GM23338 (cell line): ENCODE data around the gene ONECUT3. TPM values are rescaled to one million over a fixed set of nuclear protein-coding genes. Genes with fewer than 3 reads are reported as not detected.

Source experiments
- ATAC-seq: fragments of 200-7000 bp; cut with Tn5 transposase; 3 replicates; pipeline ENCODE4 v1.9.1; 2020
- DNase-seq: peaks from one replicate; pipeline ENCODE4 v3.0.0-alpha.2; 2015; ENCODE audit warnings: low spot score
- H2AFZ ChIP-seq: fragments of 200-600 bp; sonication (generic); 2 replicates; pipeline ENCODE4 v1.8.0; 2016; ENCODE audit warnings: antibody characterized with exemption, mild to moderate bottlenecking, moderate library complexity
- H3F3A ChIP-seq: fragments of 200-600 bp; sonication (generic); replicated peaks from 2 replicates; pipeline ENCODE4 v1.8.0; 2017; ENCODE audit warnings: antibody characterized with exemption, mixed run types, low read depth
- H3K27ac ChIP-seq: fragments of 200-600 bp; sonication (generic); 2 replicates; pipeline ENCODE4 v1.6.1; 2016; ENCODE audit warnings: low read depth
- H3K27me3 ChIP-seq: fragments of 200-600 bp; sonication (generic); 2 replicates; pipeline ENCODE4 v1.8.0; 2016; ENCODE audit warnings: mild to moderate bottlenecking, mixed run types, moderate library complexity; ENCODE audit not compliant: insufficient read depth
- H3K36me3 ChIP-seq: fragments of 200-600 bp; sonication (generic); 2 replicates; pipeline ENCODE4 v1.8.0; 2016; ENCODE audit warnings: mild to moderate bottlenecking; ENCODE audit not compliant: insufficient read depth
- H3K4me1 ChIP-seq: fragments of 200-600 bp; sonication (generic); 2 replicates; pipeline ENCODE4 v1.8.0; 2016; ENCODE audit warnings: mild to moderate bottlenecking, moderate library complexity; ENCODE audit not compliant: insufficient read depth
- H3K4me2 ChIP-seq: fragments of 200-600 bp; sonication (generic); 2 replicates; pipeline ENCODE4 v1.7.1; 2017; ENCODE audit warnings: mixed run types
- H3K4me3 ChIP-seq: fragments of 200-600 bp; sonication (generic); 2 replicates; pipeline ENCODE4 v1.6.1; 2016; ENCODE audit warnings: mixed run types
- H3K79me2 ChIP-seq: fragments of 200-600 bp; sonication (generic); replicated peaks from 2 replicates; pipeline ENCODE4 v1.8.0; 2017; ENCODE audit warnings: mild to moderate bottlenecking; ENCODE audit not compliant: insufficient read depth
- H3K9me2 ChIP-seq: fragments of 200-600 bp; sonication (generic); 2 replicates; pipeline ENCODE4 v1.8.0; 2017; ENCODE audit not compliant: insufficient read depth
- H4K20me1 ChIP-seq: fragments of 200-600 bp; sonication (generic); replicated peaks from 2 replicates; pipeline ENCODE4 v1.8.0; 2017; ENCODE audit warnings: mild to moderate bottlenecking; ENCODE audit not compliant: insufficient read depth
- H3K27ac Mint-ChIP-seq: 2 replicates; pipeline ENCODE4 v1.8.0; 2020; ENCODE audit warnings: inconsistent platforms, mild to moderate bottlenecking, moderate library complexity, mixed read lengths
- H3K27me3 Mint-ChIP-seq: 3 replicates; pipeline ENCODE4 v1.8.0; 2022; ENCODE audit warnings: low read depth, mild to moderate bottlenecking, moderate library complexity, mixed read lengths, inconsistent platforms; ENCODE audit not compliant: insufficient read depth, poor library complexity
- H3K36me3 Mint-ChIP-seq: 3 replicates; pipeline ENCODE4 v1.8.0; 2021; ENCODE audit warnings: low read depth, mild to moderate bottlenecking, inconsistent platforms, moderate library complexity, mixed read lengths
- H3K4me1 Mint-ChIP-seq: 3 replicates; pipeline ENCODE4 v1.8.0; 2020; ENCODE audit warnings: mild to moderate bottlenecking, inconsistent platforms, mixed read lengths
- H3K4me3 Mint-ChIP-seq: 3 replicates; pipeline ENCODE4 v1.8.0; 2021; ENCODE audit warnings: moderate library complexity, mild to moderate bottlenecking, inconsistent platforms, mixed read lengths
- H3K9me3 Mint-ChIP-seq: 3 replicates; pipeline ENCODE4 v1.8.0; 2020; ENCODE audit warnings: moderate library complexity, mild to moderate bottlenecking, inconsistent platforms, mixed read lengths
- CREB1 ChIP-seq: fragments of 250-450 bp; sonication (Bioruptor Pico); IDR thresholded peaks from 2 replicates; pipeline ENCODE4 v1.5.0; 2020; ENCODE audit warnings: low read depth, mild to moderate bottlenecking, moderate library complexity
- ETS1 ChIP-seq: IDR thresholded peaks from 2 replicates; pipeline ENCODE4 v1.6.1; 2016; ENCODE audit warnings: antibody characterized with exemption
- EZH2 ChIP-seq: fragments of 200-600 bp; sonication (generic); IDR thresholded peaks from one replicate; pipeline ENCODE4 v1.8.0; 2017; ENCODE audit warnings: antibody characterized with exemption, mild to moderate bottlenecking, low read depth; ENCODE audit not compliant: unreplicated experiment
- JUNB ChIP-seq: IDR thresholded peaks from one replicate; pipeline ENCODE4 v1.6.1; 2016; ENCODE audit warnings: antibody characterized with exemption; ENCODE audit not compliant: unreplicated experiment
- NANOG ChIP-seq: IDR thresholded peaks from 2 replicates; pipeline ENCODE4 v1.6.1; 2016; ENCODE audit warnings: antibody characterized with exemption, borderline replicate concordance
- REST ChIP-seq: IDR thresholded peaks from one replicate; pipeline ENCODE4 v1.6.1; 2018; ENCODE audit warnings: antibody characterized with exemption; ENCODE audit not compliant: unreplicated experiment
- STAT1 ChIP-seq: IDR thresholded peaks from one replicate; pipeline ENCODE4 v1.6.1; 2016; ENCODE audit warnings: antibody characterized with exemption; ENCODE audit not compliant: unreplicated experiment
- ZNF114 ChIP-seq: fragments of 250-450 bp; sonication (Bioruptor Pico); IDR thresholded peaks from 2 replicates; pipeline ENCODE4 v1.5.0; 2020; ENCODE audit warnings: mild to moderate bottlenecking, moderate library complexity
- ZNF331 ChIP-seq: fragments of 250-450 bp; sonication (Bioruptor Pico); IDR thresholded peaks from 2 replicates; pipeline ENCODE4 v1.5.0; 2020; ENCODE audit warnings: low read depth, mild to moderate bottlenecking, moderate library complexity
- polyA plus RNA-seq: library from polyadenylated mRNA; unstranded; fragments of >200 nt; fragmentation: Nextera tagmentation; extraction: Ambion mirVana; gene quantifications from 2 replicates; pipeline ENCODE4 v1.2.1, GENCODE V29; 2016
- total RNA-seq: library from RNA; depleted of rRNA; stranded (reverse); fragments of >200 nt; shearing (Covaris generic); gene quantifications from 2 replicates; pipeline ENCODE4 v1.2.3, GENCODE V29; 2014

Gene ONECUT3
- total and polyA plus RNA-seq, 2 experiments from 2014 or later, result not detected

DNA sequence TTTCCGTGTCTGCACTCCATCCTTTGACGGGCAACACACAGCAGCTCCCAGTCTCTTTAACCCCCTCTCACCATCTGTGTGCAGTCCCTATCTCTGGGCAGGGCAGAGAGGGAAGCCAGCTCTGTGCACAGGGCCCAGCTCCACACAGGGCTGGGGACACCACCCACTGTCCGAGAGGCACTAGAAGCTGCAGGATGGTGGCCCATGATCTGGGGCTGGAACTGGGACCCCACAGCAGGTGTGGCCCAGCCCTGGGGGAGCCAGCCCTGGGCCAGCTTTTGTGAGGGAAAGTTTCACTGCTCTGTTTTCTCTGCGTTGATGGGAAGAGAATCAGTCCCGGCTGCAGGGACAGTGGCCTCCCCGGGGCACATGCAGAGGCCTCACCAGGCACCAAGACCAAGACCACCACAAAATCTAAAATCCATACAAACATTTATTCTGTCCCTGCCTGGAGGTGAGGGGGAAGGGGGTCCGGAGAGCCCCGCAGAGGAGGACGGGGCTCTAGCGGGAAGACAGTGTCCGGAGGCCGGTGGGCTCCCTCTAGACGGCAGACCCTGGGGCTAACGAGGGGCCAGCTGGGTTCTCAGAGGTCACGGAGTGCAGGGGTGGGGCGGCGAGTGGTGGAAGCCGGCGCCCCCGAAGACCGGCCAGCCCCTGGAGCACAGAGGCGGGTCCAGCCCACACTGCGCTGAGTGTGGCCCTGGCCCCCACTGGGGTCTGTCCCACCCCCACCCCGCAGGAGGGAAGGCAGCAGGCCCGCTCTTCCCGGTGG is 61.7 kb downstream of the ONECUT3 start:
- no peaks in the 10 kb centered on the region for H3K79me2 ChIP-seq
- H3K4me1 ChIP-seq, result no peaks in the 10 kb centered on the region
- H3K4me2 ChIP-seq, result no peak overlapping the region
- no peak overlapping the region for H3K27ac Mint-ChIP-seq
- peaks cover 18% of the 10 kb centered on the region for H3K27me3 Mint-ChIP-seq
- H3F3A ChIP-seq, result 0 out of 2 replicates have a peak, but pooled peaks cover 5% of the 10 kb centered on the region
- no peaks in the 10 kb centered on the region; the same call in 1 of the 2 replicates for H3K36me3 ChIP-seq
- no peaks in the 10 kb centered on the region for H4K20me1 ChIP-seq
- H3K36me3 Mint-ChIP-seq, result peaks cover 7% of the 10 kb centered on the region
- peaks cover 3% of the 10 kb centered on the region; the same call in 2 of the 3 replicates for H3K4me1 Mint-ChIP-seq
- ATAC-seq (no peak), DNase-seq (no peak)
- no peaks in the 10 kb centered on the region for H3K27me3 ChIP-seq
- no peak overlapping the region for H3K4me3 Mint-ChIP-seq
- no peaks in the 10 kb centered on the region for H3K9me3 Mint-ChIP-seq
- TF ChIP-seq STAT1, result no peak
- TF ChIP-seq NANOG, result no peak
- no peak for TF ChIP-seq EZH2
- no peak for TF ChIP-seq CREB1 (CRISPR knock-in tag)
- TF ChIP-seq JUNB, result no peak
- no peak for TF ChIP-seq ZNF114 (CRISPR knock-in tag)
- no peak for TF ChIP-seq ETS1
- TF ChIP-seq ZNF331 (CRISPR knock-in tag), result no peak
- TF ChIP-seq REST, result no peak
- no peak overlapping the region for H3K27ac ChIP-seq
- no peak overlapping the region for H3K4me3 ChIP-seq
- no peak overlapping the region for H2AFZ ChIP-seq
- H3K9me2 ChIP-seq, result no peaks in the 10 kb centered on the region
